Smooth muscle cell (in vitro differentiated cells): ENCODE measurements around the gene DBN1. TPM values are rescaled to one million over a fixed set of nuclear protein-coding genes. Genes with fewer than 3 reads are reported as not detected.
"Not testable (repeated sequence)": the region's sequence is repeated elsewhere in the genome, so short reads cannot be mapped to it uniquely, and the experiment has no call there.

Experiments used
- DNase-seq: peaks from one replicate; lab custom pipeline; 2025; ENCODE audit not compliant: unreplicated experiment; lab: John Stamatoyannopoulos, UW
- H2AFZ ChIP-seq: fragments of 200-600 bp; sonication (generic); 2 replicates; pipeline ENCODE4 v1.6.0; 2016; ENCODE audit warnings: antibody characterized with exemption, low read depth, mild to moderate bottlenecking
- H3F3A ChIP-seq: fragments of 200-600 bp; sonication (generic); 2 replicates; pipeline ENCODE4 v1.6.0; 2017; ENCODE audit warnings: antibody characterized with exemption, low read depth
- H3K27ac ChIP-seq: fragments of 200-600 bp; sonication (generic); 2 replicates; pipeline ENCODE4 v1.5.1; 2016; ENCODE audit warnings: low read depth, mild to moderate bottlenecking
- H3K27me3 ChIP-seq: fragments of 200-600 bp; sonication (generic); 2 replicates; pipeline ENCODE4 v1.6.1; 2016; ENCODE audit warnings: low read depth, mild to moderate bottlenecking
- H3K36me3 ChIP-seq: fragments of 200-600 bp; sonication (generic); 2 replicates; pipeline ENCODE4 v1.5.1; 2016; ENCODE audit warnings: low read depth
- H3K4me1 ChIP-seq: fragments of 200-600 bp; sonication (generic); 2 replicates; pipeline ENCODE4 v1.5.1; 2016; ENCODE audit warnings: low read depth
- H3K4me2 ChIP-seq: fragments of 200-600 bp; sonication (generic); 2 replicates; pipeline ENCODE4 v1.6.0; 2016; ENCODE audit warnings: mild to moderate bottlenecking
- H3K4me3 ChIP-seq: fragments of 200-600 bp; sonication (generic); 2 replicates; pipeline ENCODE4 v1.5.1; 2016; ENCODE audit warnings: mild to moderate bottlenecking
- H3K79me2 ChIP-seq: fragments of 200-600 bp; sonication (generic); 2 replicates; pipeline ENCODE4 v1.6.0; 2016; ENCODE audit warnings: low read depth, mild to moderate bottlenecking
- H3K9ac ChIP-seq: fragments of 200-600 bp; sonication (generic); 2 replicates; pipeline ENCODE4 v1.6.0; 2016; ENCODE audit warnings: low read depth
- H3K9me3 ChIP-seq: fragments of 200-600 bp; sonication (generic); replicated peaks from 2 replicates; pipeline ENCODE4 v1.5.1; 2016; ENCODE audit warnings: low read depth
- H4K20me1 ChIP-seq: fragments of 200-600 bp; sonication (generic); 2 replicates; pipeline ENCODE4 v1.6.0; 2016; ENCODE audit warnings: low read depth
- CTCF ChIP-seq: fragments of 200-600 bp; sonication (generic); IDR thresholded peaks from 2 replicates; pipeline ENCODE4 v1.5.1; 2017; ENCODE audit warnings: borderline replicate concordance, mild to moderate bottlenecking, antibody characterized with exemption; ENCODE audit not compliant: insufficient read depth, poor library complexity, severe bottlenecking
- WGBS: methylation state at CpG from one replicate; pipeline ENCODE4 v1.1.7; 2016; ENCODE audit warnings: low lambda C conversion rate; 5-methylcytosine and 5-hydroxymethylcytosine counted together
- polyA plus RNA-seq: library from polyadenylated mRNA; unstranded; fragments of >200 nt; fragmentation: Nextera tagmentation; extraction: Ambion mirVana; gene quantifications from 2 replicates; pipeline ENCODE4 v1.2.1, GENCODE V29; 2016
- total RNA-seq: library from RNA; depleted of rRNA; stranded (reverse); fragments of >200 nt; gene quantifications from 2 replicates; pipeline ENCODE4 v1.2.3, GENCODE V29; 2014

DBN1 gene
- total and polyA plus RNA-seq, 2 experiments from 2014 or later, result 116 to 202 TPM

- Histone ChIP-seq H3K4me1 (peaks cover 16% of the 10 kb centered on the region), H3K4me2 (no peak overlapping the region), H3F3A (peaks cover 50% of the 10 kb centered on the region), H3K9ac (no peak overlapping the region), H3K79me2 (peaks cover 43% of the 10 kb centered on the region), H3K4me3 (no peak overlapping the region), H2AFZ (no peak overlapping the region), H3K9me3 (no peaks in the 10 kb centered on the region), H4K20me1 (peaks cover 100% of the 10 kb centered on the region), H3K36me3 (no peaks in the 10 kb centered on the region), H3K27ac (no peak overlapping the region), H3K27me3 (no peaks in the 10 kb centered on the region)
- no peak for DNase-seq
- 90% methylated on average over 23 of the region's 26 CpGs for WGBS
- no peak for TF ChIP-seq CTCF
These were observed 15.8 kb upstream of the DBN1 start for GRCh38 chr5:177489119-177489716.

- peaks cover 100% of the 10 kb centered on the region for H4K20me1 ChIP-seq
- no peak for TF ChIP-seq CTCF
These were observed 14.5 kb upstream of the DBN1 start for GRCh38 chr5:177487975-177488374.

GRCh38 chr5:177487144-177487543, 13.7 kb upstream of the DBN1 start:
- Histone ChIP-seq H3K4me1 (peaks cover 6% of the 10 kb centered on the region), H3F3A (peaks cover 47% of the 10 kb centered on the region), H4K20me1 (peaks cover 100% of the 10 kb centered on the region), H3K27ac (no peak overlapping the region), H3K36me3 (no peaks in the 10 kb centered on the region), H3K27me3 (no peaks in the 10 kb centered on the region), H3K9me3 (no peaks in the 10 kb centered on the region), H3K4me2 (no peak overlapping the region), H2AFZ (no peak overlapping the region), H3K9ac (no peak overlapping the region), H3K79me2 (peaks cover 22% of the 10 kb centered on the region), H3K4me3 (no peak overlapping the region)
- DNase-seq, result no peak
- 100% methylated on average over 8 of the region's 8 CpGs for WGBS
- TF ChIP-seq CTCF, result no peak

More at GRCh38 chr5:177487975-177488374, 14.5 kb upstream of the DBN1 start:
- peaks cover 50% of the 10 kb centered on the region for H3F3A ChIP-seq
- peaks cover 30% of the 10 kb centered on the region for H3K79me2 ChIP-seq
- no peak overlapping the region for H3K4me3 ChIP-seq
- no peaks in the 10 kb centered on the region for H3K9me3 ChIP-seq
- 97% methylated on average over 15 of the region's 15 CpGs for WGBS
- no peak overlapping the region for H2AFZ ChIP-seq
- no peak overlapping the region for H3K4me2 ChIP-seq
- H3K27ac ChIP-seq, result no peak overlapping the region
- no peak overlapping the region for H3K9ac ChIP-seq
- DNase-seq, result no peak
- peaks cover 6% of the 10 kb centered on the region for H3K4me1 ChIP-seq
- no peaks in the 10 kb centered on the region for H3K36me3 ChIP-seq
- H3K27me3 ChIP-seq, result no peaks in the 10 kb centered on the region

- H4K20me1 ChIP-seq, result peaks cover 100% of the 10 kb centered on the region
- no peak overlapping the region for H3K4me3 ChIP-seq
- no peak overlapping the region for H3K27ac ChIP-seq
- no peak for TF ChIP-seq CTCF
- H3F3A ChIP-seq, result peaks cover 48% of the 10 kb centered on the region
- H3K4me1 ChIP-seq, result peaks cover 5% of the 10 kb centered on the region
- WGBS, result 98% methylated on average over 3 of the region's 3 CpGs
- no peaks in the 10 kb centered on the region for H3K27me3 ChIP-seq
- no peak overlapping the region for H3K4me2 ChIP-seq
- H2AFZ ChIP-seq, result no peak overlapping the region
- H3K36me3 ChIP-seq, result no peaks in the 10 kb centered on the region
- H3K79me2 ChIP-seq, result peaks cover 20% of the 10 kb centered on the region
- no peak for DNase-seq
- H3K9ac ChIP-seq, result no peak overlapping the region
- H3K9me3 ChIP-seq, result no peaks in the 10 kb centered on the region
These were observed 12.8 kb upstream of the DBN1 start for GRCh38 chr5:177486256-177486655.

- H3K9me3 ChIP-seq, H2AFZ ChIP-seq, H3K9ac ChIP-seq, H3K4me2 ChIP-seq, H3K27me3 ChIP-seq, H3K36me3 ChIP-seq, H3K4me1 ChIP-seq, DNase-seq, H3K4me3 ChIP-seq: not testable (repeated sequence)
- 94% methylated on average over 3 of the region's 3 CpGs for WGBS
- peak overlapping the region; percentile 16 for H3K27ac ChIP-seq
- H4K20me1 ChIP-seq, result peaks cover 99% of the 10 kb centered on the region
- peaks cover 15% of the 10 kb centered on the region for H3K79me2 ChIP-seq
- peaks cover 46% of the 10 kb centered on the region for H3F3A ChIP-seq
These were observed 12.3 kb upstream of the DBN1 start for GRCh38 chr5:177485753-177486152.
